A673 (cell line): ENCODE data around the gene RAVER2.

Experiments used
- EZH2 ChIP-seq: fragments of 200-600 bp; sonication (generic); IDR thresholded peaks from 2 replicates; pipeline ENCODE4 v1.6.1; 2017; ENCODE audit warnings: borderline replicate concordance, low read depth, mild to moderate bottlenecking, mixed read lengths, antibody characterized with exemption, low read length; ENCODE audit not compliant: poor library complexity, severe bottlenecking
- TF ChIP-seq, protein P1 (sequence below): fragments of 300-800, 200-600 bp; sonication (generic); conservative IDR thresholded peaks from 2 replicates; pipeline ENCODE4 v1.5.1; 2017; ENCODE audit warnings: low read depth, mild to moderate bottlenecking, antibody characterized with exemption, low read length, moderate library complexity, mixed read lengths

DNA sequence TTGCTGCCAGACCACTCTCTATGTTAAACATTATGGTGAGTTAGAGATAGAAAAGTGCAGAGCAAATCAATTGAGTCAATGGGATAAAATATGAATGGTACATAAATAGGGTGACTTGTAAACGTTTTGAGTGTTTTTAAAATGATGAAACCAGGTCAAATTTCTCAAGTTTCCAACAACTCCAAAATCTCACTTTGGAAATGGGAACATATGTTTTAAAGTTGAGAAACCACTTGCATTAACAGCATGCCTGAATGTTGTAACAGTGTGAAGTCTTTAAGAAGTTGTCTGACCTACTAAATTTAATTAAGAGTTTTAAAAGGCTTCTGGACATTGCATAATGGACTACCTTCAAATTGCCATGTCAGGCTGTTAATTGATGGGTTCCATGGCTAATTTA, 33.6 kb upstream of the RAVER2 start:
- TF ChIP-seq, protein P1, sequence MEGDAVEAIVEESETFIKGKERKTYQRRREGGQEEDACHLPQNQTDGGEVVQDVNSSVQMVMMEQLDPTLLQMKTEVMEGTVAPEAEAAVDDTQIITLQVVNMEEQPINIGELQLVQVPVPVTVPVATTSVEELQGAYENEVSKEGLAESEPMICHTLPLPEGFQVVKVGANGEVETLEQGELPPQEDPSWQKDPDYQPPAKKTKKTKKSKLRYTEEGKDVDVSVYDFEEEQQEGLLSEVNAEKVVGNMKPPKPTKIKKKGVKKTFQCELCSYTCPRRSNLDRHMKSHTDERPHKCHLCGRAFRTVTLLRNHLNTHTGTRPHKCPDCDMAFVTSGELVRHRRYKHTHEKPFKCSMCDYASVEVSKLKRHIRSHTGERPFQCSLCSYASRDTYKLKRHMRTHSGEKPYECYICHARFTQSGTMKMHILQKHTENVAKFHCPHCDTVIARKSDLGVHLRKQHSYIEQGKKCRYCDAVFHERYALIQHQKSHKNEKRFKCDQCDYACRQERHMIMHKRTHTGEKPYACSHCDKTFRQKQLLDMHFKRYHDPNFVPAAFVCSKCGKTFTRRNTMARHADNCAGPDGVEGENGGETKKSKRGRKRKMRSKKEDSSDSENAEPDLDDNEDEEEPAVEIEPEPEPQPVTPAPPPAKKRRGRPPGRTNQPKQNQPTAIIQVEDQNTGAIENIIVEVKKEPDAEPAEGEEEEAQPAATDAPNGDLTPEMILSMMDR: no peak
- TF ChIP-seq EZH2: no peak
